ENCODE results near the gene GUCA1C.

Gene GUCA1C

GRCh38 chr3:108953700-108954099 is at the start of gene GUCA1C:
GUCA1C (minus strand) TSS chr3:108953879; CDS start chr3:108953762, 117 bp downstream.
- no peak for DNase-seq

DNA sequence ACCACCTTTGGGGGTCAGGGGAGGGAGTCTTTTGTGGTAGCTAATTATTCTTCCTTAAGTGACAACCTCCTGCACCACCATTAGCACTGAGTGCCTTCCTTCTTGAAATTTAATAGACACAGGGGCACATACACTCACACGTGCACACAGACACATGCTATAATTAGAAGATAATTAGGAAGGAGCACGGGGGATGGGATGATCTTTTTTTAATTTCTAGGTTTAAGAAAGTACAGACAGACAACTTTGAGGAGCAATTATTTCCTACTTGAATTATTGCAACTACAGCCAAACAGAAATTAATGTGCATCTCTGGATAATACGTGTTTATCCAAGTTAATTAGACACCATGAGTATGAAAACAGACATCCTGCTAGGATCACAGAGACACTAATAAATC is 44.8 kb upstream of the GUCA1C start:
- no peak for DNase-seq

GRCh38 chr3:108985844-108986243 is 32.2 kb upstream of the GUCA1C start:
- no peak for DNase-seq

DNA sequence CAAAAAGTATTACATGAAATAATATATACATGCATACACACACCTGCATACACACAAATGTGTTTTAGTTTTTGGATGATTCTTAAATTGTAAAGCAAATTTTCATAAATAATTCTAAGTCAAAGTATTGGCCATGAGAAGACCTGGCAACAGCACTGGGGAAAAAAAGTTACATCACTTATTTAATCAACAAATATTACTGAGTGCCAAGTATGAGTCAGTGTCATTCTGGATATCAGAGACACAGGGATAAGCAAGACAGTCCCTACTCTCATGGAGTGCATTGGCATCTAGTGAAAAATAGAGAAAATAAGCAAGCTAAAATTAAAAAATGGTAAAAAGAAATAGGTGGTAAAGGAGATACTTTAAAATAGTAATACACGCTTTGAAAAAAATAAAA is 29.4 kb upstream of the GUCA1C start:
- DNase-seq, result no peak

- no peak for DNase-seq
Observed at GRCh38 chr3:108976058-108976457, 22.4 kb upstream of the GUCA1C start.

DNA sequence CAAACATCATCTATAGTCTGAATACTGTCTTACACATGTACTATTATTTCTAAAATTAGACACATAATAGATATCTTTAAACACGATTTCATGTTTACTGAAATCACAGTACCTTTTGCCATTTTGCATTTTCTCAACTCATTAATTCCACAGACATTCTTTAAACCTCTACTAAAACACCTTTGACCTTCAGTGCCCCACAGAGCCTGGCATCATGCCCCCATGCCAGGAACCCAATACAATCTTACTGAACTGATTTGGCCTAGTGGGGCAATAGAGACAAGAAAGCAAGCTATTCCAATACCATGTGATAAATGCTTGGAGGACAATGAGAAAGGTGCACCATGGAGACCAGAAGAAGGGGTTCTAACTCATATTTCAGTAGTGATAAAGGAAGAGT is 19.3 kb upstream of the GUCA1C start:
- DNase-seq, result no peak

DNA sequence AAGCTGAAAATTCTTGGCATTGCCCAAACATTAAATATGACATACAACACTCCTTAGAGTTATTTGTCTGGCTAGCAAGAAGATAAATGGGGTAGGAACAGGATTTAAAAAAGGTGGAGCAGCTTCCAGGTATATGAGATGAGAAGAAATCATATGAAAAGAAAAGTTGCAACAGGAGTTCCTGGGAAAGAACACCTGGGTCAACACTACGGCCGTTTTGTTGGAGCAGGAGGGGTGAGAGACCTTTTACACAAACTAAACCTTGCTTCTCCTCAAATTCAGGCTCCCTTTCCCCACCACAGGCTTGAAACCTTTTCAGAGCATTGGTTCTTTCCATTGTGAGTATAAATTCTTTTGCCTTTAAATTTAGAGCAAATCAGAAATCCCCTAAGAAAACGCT is 18.8 kb upstream of the GUCA1C start:
- DNase-seq, result no peak

- no peak for DNase-seq
Observed at GRCh38 chr3:108970561-108970960, 16.9 kb upstream of the GUCA1C start.

GRCh38 chr3:108966773-108967172 is 13.1 kb upstream of the GUCA1C start:
- DNase-seq, result no peak

- no peak for DNase-seq
Observed at GRCh38 chr3:108959017-108959416, 5.3 kb upstream of the GUCA1C start.

DNA sequence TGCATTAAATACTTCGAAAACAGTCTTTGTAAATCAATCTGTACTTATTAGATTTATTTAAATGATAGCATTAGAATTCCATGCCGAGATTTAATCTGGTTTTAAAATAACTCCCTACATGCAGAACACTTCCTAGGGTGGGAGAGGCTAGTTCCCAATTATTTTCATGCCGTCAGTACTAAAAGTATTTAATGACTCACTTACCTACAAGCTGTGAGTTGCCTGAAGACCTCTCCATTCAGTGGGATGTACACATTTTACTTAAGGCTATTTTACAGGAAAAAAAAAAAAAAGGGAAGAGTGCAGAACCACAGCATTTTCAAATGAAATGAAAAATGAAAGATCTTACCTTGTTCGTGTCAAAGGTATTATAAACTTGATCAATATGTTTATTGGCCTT is 469 bp downstream of the GUCA1C start:
- DNase-seq, result no peak

GRCh38 chr3:108951820-108952501 is 1.7 kb downstream of the GUCA1C start:
- DNase-seq, result no peak

GRCh38 chr3:108947855-108948254 is 5.8 kb downstream of the GUCA1C start:
- no peak for DNase-seq

- no peak for DNase-seq
Observed at GRCh38 chr3:108946292-108947285, 7.1 kb downstream of the GUCA1C start.

DNA sequence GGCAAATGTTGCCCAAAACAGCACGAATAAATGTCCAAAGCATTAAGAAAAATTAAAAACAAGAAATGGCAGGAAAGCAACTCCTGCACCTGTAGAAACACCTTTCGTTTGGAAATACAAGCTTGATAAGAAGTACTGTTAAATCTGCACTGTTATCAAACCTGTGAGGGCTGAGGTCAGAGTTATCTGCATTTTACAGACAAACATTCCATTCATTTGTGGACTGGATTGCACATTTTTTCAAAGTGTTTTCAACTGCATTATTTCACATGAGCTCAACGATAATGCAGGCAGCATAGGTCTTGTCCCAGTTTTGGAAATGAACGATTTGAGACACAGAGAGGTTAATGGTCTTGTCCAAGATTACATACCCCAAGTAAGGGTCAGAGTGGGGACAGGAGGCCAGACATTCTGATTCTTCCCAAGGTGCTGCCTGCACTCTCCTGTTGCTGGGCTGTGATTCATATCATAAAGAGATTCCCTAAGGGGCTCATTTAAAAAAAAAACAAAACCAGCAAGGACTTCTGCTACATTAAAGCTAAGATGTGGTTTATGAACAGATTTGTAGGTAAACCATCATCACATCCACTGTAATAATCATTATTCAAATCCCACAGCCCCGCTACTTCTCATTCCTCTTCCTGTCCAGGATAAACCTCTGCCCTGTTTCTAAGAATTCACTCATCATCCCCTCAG is 13.0 kb downstream of the GUCA1C start:
- DNase-seq, result no peak

- DNase-seq, result no peak
Observed at GRCh38 chr3:108940166-108940565, 13.5 kb downstream of the GUCA1C start.

DNA sequence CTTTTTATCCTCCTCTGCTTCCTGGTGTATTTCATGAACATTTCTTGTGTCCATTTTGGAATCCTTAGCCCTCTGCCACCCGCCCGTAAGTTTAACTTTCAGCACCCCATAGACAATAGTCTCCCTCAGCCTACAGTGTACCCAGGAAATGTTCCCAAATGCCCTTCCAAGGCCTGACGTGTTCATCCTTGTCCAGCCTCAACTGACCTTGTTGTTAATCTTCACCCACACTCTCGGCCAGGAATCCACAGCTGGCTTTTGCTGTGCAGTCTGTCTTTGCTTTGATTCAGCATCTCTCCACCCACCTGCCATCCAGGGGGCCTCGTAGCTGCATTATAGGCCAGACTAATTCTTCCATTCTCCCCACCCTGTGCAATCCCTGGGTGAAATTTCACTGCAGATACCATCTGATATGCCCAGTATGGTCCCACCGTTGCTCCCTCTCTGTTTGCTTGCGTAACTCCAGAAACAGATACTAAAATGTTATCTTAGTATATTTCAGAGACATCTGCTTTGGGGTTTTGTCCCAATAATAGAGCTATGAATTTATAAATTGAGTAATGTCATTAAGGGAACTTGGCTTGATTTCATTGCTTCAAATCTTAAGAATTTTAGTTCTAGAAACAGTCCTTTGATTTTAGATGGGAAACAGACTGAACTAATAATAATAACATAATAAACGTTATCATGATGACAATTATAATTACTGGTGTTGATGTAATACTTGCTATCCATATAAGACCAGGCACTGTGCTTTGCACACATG is 16.6 kb downstream of the GUCA1C start:
- DNase-seq, result no peak

DNA sequence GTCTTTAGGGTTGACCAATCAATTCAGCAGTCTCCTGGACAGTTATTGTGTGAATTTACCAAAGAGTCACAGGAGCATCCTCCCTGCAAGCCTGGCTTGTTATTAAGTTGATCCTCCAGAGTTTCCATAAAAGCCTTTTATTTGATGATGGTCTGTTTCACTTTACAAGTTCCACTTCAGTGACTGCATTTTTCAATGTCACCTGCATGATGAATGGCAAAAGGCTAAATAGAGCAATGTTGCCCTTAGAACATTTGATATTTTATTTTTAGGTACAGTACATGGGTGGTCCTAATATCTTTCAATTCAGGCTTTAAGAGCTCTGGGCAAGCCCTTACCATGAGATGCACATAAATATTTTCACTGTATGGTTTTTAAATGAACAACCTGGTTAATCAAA is 22.6 kb downstream of the GUCA1C start:
- no peak for DNase-seq

DNA sequence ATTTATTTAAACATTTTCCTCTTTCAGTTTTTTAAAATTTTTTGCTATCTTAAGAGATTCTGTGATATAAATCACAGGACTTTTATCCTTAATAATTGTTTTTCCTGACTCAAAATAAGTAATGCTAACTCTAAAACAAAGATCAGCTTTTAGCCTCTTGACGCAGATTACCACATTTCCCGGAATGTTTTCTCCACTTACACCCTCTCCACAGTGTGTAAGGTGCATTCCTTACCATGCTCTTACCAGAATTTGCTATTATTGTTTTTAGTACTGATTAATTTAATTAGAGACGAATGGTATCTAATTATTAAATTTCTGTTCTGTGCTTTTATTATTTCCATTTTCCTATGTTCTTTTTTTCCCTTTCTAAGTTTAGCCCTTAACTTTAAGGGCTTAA is 34.8 kb downstream of the GUCA1C start:
- no peak for DNase-seq

- peak; percentile 21 to 53 for DNase-seq
Observed at GRCh38 chr3:108914774-108915641, 38.7 kb downstream of the GUCA1C start.

- DNase-seq, result no peak
Observed at GRCh38 chr3:108909799-108910198, 43.9 kb downstream of the GUCA1C start.

GRCh38 chr3:108907194-108907593 is 46.5 kb downstream of the GUCA1C start:
- no peak for DNase-seq
